ELR (cell line): ENCODE measurements around the gene MSANTD1.

Source experiments
- DNase-seq: peaks from one replicate; pipeline ENCODE4 v3.0.0-alpha.2; 2015; ENCODE audit warnings: low read depth

MSANTD1 gene

GRCh38 chr4:3233391-3234071 lies 15.4 kb upstream of the MSANTD1 start:
- DNase-seq: peak; percentile 38

DNA sequence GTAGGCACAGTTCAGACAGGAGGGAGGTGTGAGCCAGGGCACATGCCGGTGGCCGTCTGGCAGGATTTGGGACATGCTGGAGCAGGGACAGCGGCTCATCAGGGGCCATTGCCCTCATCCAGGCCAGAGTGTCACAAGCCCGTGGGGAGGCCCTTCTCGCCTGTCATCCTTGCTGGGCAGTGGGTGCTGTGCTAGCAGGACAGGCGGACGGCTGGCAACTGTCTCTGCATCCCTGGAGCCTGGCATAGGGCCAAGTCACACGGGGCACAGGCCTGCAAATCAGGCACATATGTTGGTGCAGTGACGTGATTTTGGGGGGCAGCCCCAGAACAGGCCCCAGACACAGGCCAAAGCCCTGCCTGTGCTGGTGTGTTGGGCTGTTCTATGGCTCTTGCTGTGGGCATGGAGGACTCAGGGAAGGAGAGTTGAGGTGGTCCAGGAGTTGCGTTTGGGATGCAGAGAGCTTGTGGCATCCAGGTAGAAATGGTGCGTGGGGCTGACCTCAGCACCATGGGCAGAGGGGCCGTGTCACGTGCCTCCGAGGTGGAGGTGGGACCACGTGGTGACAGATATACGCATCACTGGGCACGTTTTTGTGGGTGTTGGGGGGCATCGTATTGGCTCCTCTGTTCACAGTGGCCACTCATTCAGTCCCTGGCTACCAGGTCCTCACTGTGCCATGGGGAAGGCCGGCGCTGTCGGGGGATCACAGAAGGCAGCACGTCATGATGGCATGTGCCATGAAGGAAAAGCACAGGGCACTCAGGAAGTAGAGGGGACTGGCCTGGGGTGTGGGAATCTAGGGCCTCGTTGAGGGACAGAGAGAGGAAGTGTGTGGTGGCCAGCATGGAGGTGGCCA lies 14.6 kb upstream of the MSANTD1 start:
- DNase-seq: no peak

GRCh38 chr4:3235030-3235345 lies 14.0 kb upstream of the MSANTD1 start:
- DNase-seq: no peak

GRCh38 chr4:3235581-3235980 lies 13.4 kb upstream of the MSANTD1 start:
- DNase-seq: no peak

GRCh38 chr4:3236326-3236878 lies 12.6 kb upstream of the MSANTD1 start:
- DNase-seq: no peak

DNA sequence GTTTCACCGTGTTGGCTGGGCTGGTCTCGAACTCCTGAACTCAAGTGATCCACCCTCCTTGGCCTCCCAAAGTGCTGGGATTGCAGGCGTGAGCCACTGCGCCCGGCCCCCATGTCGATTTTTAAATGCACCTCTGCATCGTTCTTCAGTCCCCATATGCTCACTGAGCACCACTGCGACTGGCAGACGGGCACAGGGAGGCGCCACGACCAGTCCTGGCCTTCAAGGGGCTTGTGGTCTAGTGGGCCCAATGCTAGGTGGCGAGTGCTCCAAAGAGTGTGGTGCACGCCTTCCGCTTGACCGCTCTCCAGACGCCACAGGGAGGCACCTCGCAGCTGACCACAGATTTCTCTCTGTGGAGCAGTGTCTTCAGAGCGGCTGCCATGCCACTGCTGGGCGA lies 11.7 kb upstream of the MSANTD1 start:
- no peak for DNase-seq

DNA sequence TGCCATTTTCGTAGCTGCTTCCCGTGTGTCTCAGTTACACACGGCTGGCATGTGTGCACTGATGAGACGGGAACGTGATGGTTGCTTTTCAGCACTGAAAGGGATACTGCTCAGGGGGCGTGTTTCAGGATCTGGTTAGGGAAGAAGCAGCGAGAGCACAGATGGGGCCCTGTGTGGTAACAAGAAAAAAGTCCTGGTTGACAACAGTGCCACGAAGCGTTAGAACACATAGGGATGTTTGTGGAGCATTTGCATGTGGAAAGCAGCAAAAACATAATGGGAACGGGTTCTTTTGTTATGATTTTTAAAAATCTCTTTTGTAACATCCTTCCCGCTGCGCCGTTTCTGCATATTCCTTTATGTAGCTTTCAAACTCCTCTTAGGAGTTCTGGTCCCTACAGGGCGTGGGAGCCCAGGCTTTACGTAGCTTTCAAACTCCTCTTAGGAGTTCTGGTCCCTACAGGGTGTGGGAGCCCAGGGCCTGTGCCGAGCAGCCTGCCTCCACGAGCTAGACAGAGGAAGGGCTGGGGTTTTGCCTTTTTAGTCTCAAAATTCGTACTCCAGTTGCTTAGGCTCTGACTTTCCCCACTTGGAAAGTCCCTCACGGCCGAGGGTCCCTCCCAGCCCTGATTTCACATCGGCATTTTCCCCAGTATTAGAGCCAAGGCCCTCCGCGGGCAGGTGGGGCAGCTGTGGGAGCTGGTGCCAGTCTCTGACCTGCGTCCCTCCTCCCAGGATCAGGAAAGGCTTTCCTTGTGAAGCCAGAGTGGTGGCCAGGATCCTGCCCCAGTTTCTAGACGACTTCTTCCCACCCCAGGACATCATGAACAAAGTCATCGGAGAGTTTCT lies 11.0 kb upstream of the MSANTD1 start:
- DNase-seq: no peak

DNA sequence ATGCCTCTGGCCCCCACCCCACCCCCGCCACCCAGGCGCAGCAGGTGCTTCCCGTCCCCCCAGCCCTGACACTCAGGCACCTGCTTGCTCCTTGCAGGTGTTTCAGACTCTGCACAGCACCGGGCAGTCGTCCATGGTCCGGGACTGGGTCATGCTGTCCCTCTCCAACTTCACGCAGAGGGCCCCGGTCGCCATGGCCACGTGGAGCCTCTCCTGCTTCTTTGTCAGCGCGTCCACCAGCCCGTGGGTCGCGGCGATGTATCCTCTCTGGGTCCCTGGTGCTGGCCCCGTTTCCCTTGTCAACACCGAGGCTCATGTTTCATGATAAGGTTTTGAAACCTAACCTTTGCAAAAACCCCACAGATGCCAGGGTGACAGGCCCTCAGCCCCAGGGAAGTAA lies 10.2 kb upstream of the MSANTD1 start:
- no peak for DNase-seq

- DNase-seq: no peak
These were observed 9.7 kb upstream of the MSANTD1 start for GRCh38 chr4:3239303-3239702.

DNA sequence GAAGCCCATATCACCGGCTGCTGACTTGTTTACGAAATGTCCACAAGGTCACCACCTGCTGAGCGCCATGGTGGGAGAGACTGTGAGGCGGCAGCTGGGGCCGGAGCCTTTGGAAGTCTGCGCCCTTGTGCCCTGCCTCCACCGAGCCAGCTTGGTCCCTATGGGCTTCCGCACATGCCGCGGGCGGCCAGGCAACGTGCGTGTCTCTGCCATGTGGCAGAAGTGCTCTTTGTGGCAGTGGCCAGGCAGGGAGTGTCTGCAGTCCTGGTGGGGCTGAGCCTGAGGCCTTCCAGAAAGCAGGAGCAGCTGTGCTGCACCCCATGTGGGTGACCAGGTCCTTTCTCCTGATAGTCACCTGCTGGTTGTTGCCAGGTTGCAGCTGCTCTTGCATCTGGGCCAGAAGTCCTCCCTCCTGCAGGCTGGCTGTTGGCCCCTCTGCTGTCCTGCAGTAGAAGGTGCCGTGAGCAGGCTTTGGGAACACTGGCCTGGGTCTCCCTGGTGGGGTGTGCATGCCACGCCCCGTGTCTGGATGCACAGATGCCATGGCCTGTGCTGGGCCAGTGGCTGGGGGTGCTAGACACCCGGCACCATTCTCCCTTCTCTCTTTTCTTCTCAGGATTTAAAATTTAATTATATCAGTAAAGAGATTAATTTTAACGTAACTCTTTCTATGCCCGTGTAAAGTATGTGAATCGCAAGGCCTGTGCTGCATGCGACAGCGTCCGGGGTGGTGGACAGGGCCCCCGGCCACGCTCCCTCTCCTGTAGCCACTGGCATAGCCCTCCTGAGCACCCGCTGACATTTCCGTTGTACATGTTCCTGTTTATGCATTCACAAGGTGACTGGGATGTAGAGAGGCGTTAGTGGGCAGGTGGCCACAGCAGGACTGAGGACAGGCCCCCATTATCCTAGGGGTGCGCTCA lies 8.7 kb upstream of the MSANTD1 start:
- no peak for DNase-seq

DNA sequence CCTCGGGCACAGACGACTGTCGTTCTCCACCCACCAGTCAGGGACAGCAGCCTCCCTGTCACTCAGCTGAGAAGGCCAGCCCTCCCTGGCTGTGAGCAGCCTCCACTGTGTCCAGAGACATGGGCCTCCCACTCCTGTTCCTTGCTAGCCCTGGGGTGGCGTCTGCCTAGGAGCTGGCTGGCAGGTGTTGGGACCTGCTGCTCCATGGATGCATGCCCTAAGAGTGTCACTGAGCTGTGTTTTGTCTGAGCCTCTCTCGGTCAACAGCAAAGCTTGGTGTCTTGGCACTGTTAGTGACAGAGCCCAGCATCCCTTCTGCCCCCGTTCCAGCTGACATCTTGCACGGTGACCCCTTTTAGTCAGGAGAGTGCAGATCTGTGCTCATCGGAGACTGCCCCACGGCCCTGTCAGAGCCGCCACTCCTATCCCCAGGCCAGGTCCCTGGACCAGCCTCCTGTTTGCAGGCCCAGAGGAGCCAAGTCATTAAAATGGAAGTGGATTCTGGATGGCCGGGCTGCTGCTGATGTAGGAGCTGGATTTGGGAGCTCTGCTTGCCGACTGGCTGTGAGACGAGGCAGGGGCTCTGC lies 7.9 kb upstream of the MSANTD1 start:
- no peak for DNase-seq

DNA sequence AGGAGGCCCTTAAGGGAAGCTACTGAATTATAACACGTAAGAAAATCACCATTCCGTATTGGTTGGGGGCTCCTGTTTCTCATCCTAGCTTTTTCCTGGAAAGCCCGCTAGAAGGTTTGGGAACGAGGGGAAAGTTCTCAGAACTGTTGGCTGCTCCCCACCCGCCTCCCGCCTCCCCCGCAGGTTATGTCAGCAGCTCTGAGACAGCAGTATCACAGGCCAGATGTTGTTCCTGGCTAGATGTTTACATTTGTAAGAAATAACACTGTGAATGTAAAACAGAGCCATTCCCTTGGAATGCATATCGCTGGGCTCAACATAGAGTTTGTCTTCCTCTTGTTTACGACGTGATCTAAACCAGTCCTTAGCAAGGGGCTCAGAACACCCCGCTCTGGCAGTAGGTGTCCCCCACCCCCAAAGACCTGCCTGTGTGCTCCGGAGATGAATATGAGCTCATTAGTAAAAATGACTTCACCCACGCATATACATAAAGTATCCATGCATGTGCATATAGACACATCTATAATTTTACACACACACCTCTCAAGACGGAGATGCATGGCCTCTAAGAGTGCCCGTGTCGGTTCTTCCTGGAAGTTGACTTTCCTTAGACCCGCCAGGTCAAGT lies 6.9 kb upstream of the MSANTD1 start:
- DNase-seq: no peak

DNA sequence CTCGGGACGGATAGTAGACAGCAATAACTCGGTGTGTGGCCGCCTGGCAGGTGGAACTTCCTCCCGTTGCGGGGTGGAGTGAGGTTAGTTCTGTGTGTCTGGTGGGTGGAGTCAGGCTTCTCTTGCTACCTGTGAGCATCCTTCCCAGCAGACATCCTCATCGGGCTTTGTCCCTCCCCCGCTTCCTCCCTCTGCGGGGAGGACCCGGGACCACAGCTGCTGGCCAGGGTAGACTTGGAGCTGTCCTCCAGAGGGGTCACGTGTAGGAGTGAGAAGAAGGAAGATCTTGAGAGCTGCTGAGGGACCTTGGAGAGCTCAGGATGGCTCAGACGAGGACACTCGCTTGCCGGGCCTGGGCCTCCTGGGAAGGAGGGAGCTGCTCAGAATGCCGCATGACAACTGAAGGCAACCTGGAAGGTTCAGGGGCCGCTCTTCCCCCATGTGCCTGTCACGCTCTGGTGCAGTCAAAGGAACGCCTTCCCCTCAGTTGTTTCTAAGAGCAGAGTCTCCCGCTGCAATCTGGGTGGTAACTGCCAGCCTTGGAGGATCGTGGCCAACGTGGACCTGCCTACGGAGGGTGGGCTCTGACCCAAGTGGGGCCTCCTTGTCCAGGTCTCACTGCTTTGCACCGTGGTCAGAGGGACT lies 5.7 kb upstream of the MSANTD1 start:
- DNase-seq: no peak

GRCh38 chr4:3244002-3244401 lies 5.0 kb upstream of the MSANTD1 start:
- no peak for DNase-seq

GRCh38 chr4:3244747-3245146 lies 4.2 kb upstream of the MSANTD1 start:
- DNase-seq: no peak

DNA sequence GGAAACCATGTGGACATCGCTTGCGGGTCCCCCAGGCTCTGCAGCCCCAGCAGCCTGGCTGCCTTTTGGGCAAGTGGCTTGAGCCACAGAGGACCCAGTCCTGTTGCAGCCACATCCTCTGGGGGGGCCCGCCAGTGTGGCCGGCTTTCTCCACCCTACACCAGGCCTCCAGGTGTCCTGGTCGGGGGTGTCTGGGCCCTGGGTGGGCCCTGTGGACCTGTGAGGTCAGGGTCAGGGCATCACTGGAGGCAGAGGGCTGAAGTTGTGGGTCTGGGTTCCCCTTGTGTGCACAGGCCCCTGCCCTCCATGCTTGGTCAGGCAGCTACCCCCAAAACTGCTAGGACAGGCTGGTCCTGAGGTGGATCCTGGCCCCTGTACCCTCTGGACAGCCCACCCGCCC lies 3.3 kb upstream of the MSANTD1 start:
- DNase-seq: no peak

- DNase-seq: no peak
These were observed 2.2 kb upstream of the MSANTD1 start for GRCh38 chr4:3246458-3247398.

DNA sequence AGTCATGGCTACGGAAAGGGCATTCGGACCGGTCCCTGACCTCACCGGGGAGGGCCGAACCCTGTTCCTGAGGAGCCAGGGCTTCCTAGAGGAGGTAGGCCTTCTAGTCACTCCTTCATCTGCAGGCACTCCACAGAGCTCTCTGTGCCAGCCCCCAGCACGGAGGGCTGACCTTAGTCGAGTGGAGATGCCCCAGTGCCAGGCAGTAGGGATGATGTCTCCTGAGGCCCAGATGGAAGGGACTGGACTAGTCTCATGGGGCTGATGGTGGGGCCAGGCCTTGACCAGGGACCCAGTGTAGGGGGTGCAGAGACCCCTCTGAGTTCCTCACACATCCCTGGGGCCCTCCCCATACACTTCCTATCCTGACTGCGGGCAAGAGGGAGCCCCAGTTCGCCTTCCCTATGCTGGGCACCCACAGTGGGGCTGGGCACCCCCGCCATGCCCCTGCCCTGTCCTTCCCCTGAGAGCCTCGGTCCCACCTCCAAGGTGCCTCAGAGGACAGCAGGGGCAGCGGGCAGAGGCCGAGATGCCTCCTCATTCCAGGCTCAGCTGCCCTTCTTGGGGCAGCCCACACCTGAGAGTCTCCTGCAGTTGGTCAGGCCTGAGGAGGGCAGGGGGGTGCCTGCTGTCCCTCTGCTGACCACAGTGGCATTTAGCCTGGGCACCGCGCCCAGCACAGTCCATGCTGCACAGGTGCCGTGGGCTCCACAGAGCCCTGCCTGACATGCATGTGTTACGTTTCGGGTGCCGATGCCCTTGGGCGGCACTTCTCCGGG lies 1.4 kb upstream of the MSANTD1 start:
- DNase-seq: no peak
